Gastrocnemius medialis (tissue), 4 donors: ENCODE results near the gene PPEF1.

Experiments used
- CTCF ChIP-seq, 5 experiments: fragments of 450-650 bp in 3 of 5; fragments of 200-600 bp in 2 of 5; sonication (generic) in 2 of 5; IDR thresholded peaks in 4 of 5; conservative IDR thresholded peaks in 1 of 5; 1 replicate in 4 of 5; 2 replicates in 1 of 5; pipeline ENCODE4 v1.5.1; 2016 to 2019; ENCODE audit warnings: antibody characterized with exemption in 5 of 5, mild to moderate bottlenecking in 3 of 5, moderate library complexity in 3 of 5
- POLR2A ChIP-seq, 2 donors: fragments of 450-650 bp; IDR thresholded peaks; one replicate each; pipeline ENCODE4 v1.6.1; 2017; ENCODE audit warnings: antibody characterized with exemption in 2 of 2, mild to moderate bottlenecking in 2 of 2, moderate library complexity in 2 of 2

GRCh38 chrX:18864390-18864920, 157.0 kb downstream of the PPEF1 start:
- TF ChIP-seq POLR2A (IDR thresholded peaks at IDR 0.05) (no peak), CTCF (IDR thresholded peaks at IDR 0.05 in 4 of 5, conservative IDR thresholded peaks at IDR 0.05 in 1 of 5) (no peak)
